Activated CD4-positive, CD25-positive, alpha-beta regulatory T cell treated with anti-CD3 and anti-CD28 coated beads, Interleukin-2, amount 50 U/mL, for 72 hours (primary cell): Measurements from ENCODE around the gene VWA5A.

Source experiments
- DNase-seq: peaks from one replicate; pipeline ENCODE4 v3.0.0; 2021

VWA5A gene

DNA sequence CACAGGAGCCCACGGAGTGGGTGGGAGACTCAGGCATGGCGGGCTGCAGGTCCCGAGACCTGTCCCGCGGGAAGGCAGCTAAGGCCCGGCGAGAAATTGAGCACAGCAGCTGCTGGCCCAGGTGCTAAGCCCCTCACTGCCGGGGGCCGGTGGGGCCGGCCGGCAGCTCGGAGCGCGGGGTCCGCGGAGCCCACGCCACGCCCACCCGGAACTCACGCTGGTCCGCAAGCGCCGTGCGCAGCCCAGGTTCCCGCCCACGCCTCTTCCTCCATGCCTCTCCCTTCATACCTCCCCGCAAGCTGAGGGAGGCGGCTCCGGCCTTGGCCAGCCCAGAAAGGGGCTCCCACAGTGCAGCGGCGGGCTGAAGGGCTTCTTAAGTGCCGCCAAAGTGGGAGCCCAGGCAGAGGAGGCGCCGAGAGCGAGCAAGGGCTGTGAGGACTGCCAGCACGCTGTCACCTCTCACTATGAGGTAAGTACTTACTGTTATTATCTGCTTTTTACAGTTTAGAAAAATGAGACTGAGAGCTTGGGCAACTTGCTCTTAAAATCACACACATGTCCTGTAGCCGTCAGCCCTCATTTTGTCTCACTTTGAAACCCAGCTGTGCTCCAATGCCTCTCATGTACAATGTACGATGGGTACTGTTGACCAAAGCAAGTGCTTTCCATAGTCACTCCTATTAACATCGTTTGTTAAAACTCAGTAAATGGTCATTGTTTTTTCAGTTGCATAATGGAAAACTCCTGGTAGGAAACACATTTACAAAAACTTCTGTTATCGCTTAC is 55.7 kb downstream of the VWA5A start:
- DNase-seq: no peak

GRCh38 chr11:124172101-124172500 is 56.9 kb downstream of the VWA5A start:
- no peak for DNase-seq

- no peak for DNase-seq
Measured at GRCh38 chr11:124172599-124172998, 57.3 kb downstream of the VWA5A start.

- no peak for DNase-seq
Measured at GRCh38 chr11:124174001-124174583, 58.8 kb downstream of the VWA5A start.

DNA sequence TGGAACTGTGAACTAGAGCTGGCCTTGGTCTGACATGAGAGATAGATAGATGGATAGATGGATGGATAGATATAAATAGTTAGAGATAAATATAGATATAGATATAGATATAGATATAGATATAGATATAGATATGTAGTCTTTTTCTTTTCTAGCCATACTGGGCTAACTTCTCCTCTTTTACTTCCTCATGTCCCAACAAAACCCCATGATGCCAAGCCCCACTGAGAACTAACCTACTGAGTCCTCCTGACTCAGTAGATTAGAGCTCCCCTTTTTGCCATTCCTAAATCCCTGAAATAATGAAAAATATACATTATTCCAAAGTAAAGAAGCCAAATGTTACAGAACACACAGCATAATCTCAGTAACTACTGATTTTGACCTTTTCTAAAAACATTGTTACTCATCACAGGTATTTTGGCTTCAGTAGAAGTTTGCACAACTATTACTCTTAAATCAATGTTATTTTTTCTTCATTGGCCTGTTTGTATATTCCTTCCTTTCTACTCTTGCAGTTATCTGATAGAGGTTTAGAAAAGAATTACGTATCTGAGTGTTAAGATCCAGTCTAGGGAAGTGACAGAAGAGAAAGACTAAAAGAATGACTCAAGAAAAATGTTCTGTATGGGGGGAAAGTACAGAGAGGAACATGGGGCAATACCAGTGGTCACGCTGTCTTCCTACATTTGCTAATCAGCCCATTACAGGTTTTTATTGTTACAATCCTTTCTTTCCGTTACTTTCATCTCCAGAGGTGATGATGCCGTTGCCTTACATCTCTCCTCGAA is 61.9 kb downstream of the VWA5A start:
- DNase-seq: no peak

- no peak for DNase-seq
Measured at GRCh38 chr11:124179310-124179709, 64.1 kb downstream of the VWA5A start.

GRCh38 chr11:124183068-124183467 is 67.8 kb downstream of the VWA5A start, which contains the start of gene OR10D3:
Gene OR10D3 (plus strand): TSS chr11:124183345. CDS start chr11:124185270, 1,925 bp downstream.
- no peak for DNase-seq

GRCh38 chr11:124190298-124191139 is 75.3 kb downstream of the VWA5A start:
- no peak for DNase-seq

- DNase-seq: no peak
Measured at GRCh38 chr11:124193221-124194010, 78.2 kb downstream of the VWA5A start.

DNA sequence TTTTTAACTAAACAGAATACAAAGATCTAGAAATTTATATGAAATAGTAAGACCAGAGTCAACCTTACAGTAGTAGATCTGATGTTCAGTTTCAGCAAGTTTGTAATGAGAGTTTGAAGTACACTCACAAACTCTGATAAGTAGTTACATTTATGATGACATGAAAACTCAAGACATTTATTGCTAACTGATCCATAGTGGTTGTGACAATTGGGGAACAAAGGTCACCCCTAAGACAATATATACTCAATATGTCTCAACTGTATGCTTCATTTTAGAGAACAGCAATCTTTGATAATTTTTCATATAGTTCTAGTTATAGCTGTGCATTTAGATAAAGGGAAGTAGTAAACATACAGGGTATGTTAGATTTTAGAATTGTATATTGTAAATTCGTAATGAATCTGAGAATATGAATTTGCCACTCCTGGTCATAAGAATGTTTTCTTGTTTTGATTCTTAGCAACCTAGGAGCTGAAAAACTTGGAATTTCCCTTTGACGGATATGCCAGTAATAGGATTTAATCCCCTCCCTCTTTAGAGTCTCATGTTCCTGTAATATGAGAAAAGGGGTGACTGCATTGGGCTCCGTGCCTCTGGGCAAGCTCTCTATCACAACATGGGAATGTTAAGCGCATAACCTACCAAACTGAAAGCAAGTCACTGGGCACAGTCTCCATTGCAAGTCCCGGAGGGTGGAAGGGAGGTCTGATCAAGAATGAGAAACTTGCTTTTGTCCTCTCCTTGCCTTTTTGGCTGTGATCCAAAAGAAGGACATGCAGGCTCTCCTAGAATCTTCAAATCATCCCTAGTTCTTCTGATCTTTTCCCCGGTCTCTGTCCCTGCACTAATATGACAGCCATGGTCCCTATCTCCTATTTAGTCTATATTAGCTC is 79.3 kb downstream of the VWA5A start:
- no peak for DNase-seq

DNA sequence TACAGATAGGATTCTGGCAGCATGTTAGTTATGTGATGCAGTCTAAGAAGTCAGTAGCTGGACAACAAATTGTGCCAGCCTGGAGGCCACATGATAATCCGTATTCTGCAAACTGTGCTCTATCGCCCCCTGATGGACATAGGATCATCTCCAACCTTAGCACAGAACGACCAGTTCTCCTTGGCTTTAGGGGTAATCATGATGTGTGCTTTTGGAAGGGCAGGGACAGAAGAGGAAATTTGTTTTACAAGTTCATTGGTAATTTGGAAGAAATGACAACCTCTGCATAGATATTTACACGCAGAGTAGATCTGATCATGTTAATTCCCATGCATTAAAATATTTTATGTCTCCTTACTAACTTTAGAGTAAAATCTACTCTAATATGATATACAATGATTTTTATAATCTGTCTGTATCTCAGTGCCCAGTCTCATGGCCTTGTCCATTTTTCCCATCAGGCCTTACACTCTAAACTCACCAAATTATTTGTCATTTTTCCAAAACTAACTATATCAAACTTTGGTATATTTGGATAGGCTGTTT is 80.0 kb downstream of the VWA5A start:
- DNase-seq: no peak
